Mucosa of gallbladder (tissue), 1 donor: ENCODE measurements around the gene DLEU7. TPM values are rescaled to one million over a fixed set of nuclear protein-coding genes. Genes with fewer than 3 reads are reported as not detected.
A peak's percentile ranks its signal among the peaks of the same experiment; 100 is the strongest.

Experiments used
- DNase-seq: peaks from one replicate; pipeline ENCODE4 v3.0.0-alpha.2; 2020; ENCODE audit warnings: low spot score
- total RNA-seq: library from RNA; stranded (reverse); gene quantifications from one replicate; pipeline ENCODE4 v1.2.1, GENCODE V29; 2021
- donor health status: DM: no; HTN: no; CAD: no.

DLEU7 gene
- total RNA-seq, 1 donor from 2014 or later = 0.60 TPM

GRCh38 chr13:50842990-50843256, 569 bp downstream of the DLEU7 start:
- DNase-seq = no peak

- DNase-seq = no peak
Observed at GRCh38 chr13:50842251-50842989, 1.1 kb downstream of the DLEU7 start.

GRCh38 chr13:50841786-50842185, 1.7 kb downstream of the DLEU7 start:
- no peak for DNase-seq

GRCh38 chr13:50840284-50840683, 3.2 kb downstream of the DLEU7 start:
- no peak for DNase-seq

GRCh38 chr13:50839828-50840227, 3.7 kb downstream of the DLEU7 start:
- no peak for DNase-seq

GRCh38 chr13:50838701-50839100, 4.8 kb downstream of the DLEU7 start:
- no peak for DNase-seq

- no peak for DNase-seq
Observed at GRCh38 chr13:50838031-50838430, 5.5 kb downstream of the DLEU7 start.

GRCh38 chr13:50831512-50831911, 12.0 kb downstream of the DLEU7 start:
- DNase-seq = no peak

GRCh38 chr13:50829896-50830295, 13.6 kb downstream of the DLEU7 start:
- DNase-seq = no peak

- DNase-seq = no peak
Observed at GRCh38 chr13:50829226-50829625, 14.3 kb downstream of the DLEU7 start.

- no peak for DNase-seq
Observed at GRCh38 chr13:50826035-50826434, 17.5 kb downstream of the DLEU7 start.

- DNase-seq = no peak
Observed at GRCh38 chr13:50812242-50812641, 31.2 kb downstream of the DLEU7 start.

GRCh38 chr13:50810998-50811397, 32.5 kb downstream of the DLEU7 start:
- no peak for DNase-seq

GRCh38 chr13:50810468-50810867, 33.0 kb downstream of the DLEU7 start:
- DNase-seq = no peak

GRCh38 chr13:50809133-50810090, 34.1 kb downstream of the DLEU7 start:
- DNase-seq = no peak

- no peak for DNase-seq
Observed at GRCh38 chr13:50805805-50806204, 37.7 kb downstream of the DLEU7 start.

- DNase-seq = peak; percentile 70
Observed at GRCh38 chr13:50801087-50801931, 42.2 kb downstream of the DLEU7 start.

- DNase-seq = no peak
Observed at GRCh38 chr13:50800091-50800739, 43.3 kb downstream of the DLEU7 start.

GRCh38 chr13:50798923-50799322, 44.6 kb downstream of the DLEU7 start:
- no peak for DNase-seq

- no peak for DNase-seq
Observed at GRCh38 chr13:50797091-50797490, 46.4 kb downstream of the DLEU7 start.

- no peak for DNase-seq
Observed at GRCh38 chr13:50796463-50796862, 47.0 kb downstream of the DLEU7 start.

- DNase-seq = no peak
Observed at GRCh38 chr13:50794226-50794625, 49.3 kb downstream of the DLEU7 start.
